GM10266 (cell line): ENCODE data around the gene METTL13.

Experiments
- DNase-seq: peaks from one replicate; pipeline ENCODE4 v3.0.0; 2012; ENCODE audit errors: extremely low spot score
- TF ChIP-seq, protein P1 (sequence below): IDR thresholded peaks from 2 replicates; pipeline ENCODE4 v1.5.1; 2012; ENCODE audit warnings: mild to moderate bottlenecking, low read depth; ENCODE audit not compliant: control insufficient read depth, insufficient read depth; ENCODE audit errors: missing control alignments

METTL13 gene

DNA sequence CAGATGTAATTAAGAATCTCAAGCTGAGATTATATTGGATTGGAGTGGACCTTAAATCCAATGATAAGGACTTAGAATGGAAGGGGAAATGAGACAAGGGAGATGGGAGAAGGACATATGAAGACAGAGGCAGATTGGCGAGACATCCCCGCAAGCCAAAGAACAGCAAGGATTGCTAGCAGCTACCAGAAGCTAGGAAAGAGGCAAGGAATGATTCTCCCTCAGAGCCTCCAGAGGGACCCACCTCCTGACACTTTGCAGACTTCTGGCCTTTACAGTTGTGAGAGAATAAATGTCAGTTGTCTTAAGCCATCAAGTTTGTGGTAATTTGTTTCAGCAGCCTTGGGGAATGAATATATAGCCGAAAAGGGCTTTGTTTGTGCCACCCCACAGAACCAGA is 20.7 kb downstream of the METTL13 start:
- TF ChIP-seq, protein P1, sequence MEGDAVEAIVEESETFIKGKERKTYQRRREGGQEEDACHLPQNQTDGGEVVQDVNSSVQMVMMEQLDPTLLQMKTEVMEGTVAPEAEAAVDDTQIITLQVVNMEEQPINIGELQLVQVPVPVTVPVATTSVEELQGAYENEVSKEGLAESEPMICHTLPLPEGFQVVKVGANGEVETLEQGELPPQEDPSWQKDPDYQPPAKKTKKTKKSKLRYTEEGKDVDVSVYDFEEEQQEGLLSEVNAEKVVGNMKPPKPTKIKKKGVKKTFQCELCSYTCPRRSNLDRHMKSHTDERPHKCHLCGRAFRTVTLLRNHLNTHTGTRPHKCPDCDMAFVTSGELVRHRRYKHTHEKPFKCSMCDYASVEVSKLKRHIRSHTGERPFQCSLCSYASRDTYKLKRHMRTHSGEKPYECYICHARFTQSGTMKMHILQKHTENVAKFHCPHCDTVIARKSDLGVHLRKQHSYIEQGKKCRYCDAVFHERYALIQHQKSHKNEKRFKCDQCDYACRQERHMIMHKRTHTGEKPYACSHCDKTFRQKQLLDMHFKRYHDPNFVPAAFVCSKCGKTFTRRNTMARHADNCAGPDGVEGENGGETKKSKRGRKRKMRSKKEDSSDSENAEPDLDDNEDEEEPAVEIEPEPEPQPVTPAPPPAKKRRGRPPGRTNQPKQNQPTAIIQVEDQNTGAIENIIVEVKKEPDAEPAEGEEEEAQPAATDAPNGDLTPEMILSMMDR, result no peak
- no peak for DNase-seq

DNA sequence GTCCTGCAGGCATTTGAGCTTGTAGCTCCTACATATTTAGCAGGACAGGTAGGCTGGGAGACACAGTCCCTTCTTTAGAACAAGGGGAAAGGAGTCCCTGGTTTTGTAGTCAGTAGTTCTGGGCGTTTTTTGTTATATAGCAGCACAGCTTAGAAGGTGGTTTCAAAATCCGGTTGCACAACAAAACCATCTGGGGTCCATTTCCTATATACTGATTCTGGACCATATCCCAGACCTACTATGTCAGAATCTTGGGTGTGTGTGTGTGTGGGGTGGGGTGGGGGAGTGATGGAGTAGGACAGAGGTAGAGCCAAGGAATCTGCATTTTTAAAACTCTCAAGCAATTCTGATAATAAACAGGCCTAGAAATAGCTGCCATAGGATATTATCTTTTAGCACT is 21.6 kb downstream of the METTL13 start:
- no peak for DNase-seq
- TF ChIP-seq, protein P1, result no peak

GRCh38 chr1:171803461-171804022 is 22.1 kb downstream of the METTL13 start:
- DNase-seq, result no peak
- TF ChIP-seq, protein P1, result no peak

DNA sequence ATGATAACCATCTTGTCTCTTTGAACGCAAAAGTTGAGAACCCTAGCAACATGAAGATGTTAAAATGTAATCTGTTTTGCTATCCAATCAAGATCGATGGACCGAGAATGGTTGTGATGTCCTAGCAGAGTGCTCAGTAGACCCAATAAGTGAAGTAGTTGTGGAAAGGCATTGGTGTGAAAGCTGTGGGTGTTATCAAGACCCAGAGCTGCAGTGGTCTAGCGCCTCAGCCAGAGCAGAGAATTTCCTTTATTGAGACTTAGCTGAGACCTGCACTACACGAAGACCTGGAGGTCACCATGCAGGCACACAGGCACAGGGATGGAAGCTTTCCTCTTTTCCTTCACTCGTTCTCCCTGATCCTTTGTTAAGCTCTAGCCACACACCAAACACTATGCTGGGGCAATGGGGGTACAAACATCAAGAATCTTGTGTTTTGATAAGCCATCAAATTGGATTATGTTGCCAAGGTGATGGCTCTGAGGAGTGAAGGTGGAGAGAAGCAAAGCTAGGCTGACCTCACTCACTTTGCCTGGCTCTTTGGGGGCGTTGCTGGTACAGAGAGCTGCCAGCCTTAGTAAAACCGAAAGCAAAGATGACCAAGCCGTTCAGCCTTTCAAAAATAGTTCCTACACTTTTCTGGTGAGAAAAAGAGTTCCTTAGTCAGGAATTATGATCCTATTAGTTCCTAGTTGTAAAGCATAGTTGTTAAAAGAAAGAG is 24.1 kb downstream of the METTL13 start:
- TF ChIP-seq, protein P1, result no peak
- DNase-seq, result peak; percentile 27

DNA sequence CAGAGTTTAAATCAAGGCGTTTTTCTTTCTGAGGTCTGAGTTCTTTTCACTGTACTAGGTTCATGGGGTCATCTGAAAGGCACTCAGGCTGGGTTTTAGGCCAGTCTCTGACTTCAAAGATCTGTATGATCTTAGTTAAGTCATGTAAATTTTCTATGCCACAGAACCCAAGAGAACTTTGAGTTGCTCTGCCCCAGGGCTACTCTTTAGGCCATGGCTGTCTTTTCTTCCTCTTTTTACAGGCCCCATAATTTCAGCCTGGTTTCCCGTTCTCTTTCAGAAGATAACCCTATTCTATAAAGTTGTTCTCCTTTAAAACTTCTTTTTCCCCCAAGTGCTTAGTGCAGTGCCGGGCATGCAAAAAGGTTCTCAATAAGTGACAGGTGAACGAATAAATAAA is 26.1 kb downstream of the METTL13 start:
- no peak for DNase-seq
- TF ChIP-seq, protein P1, result no peak

GRCh38 chr1:171809834-171810233 is 28.4 kb downstream of the METTL13 start:
- DNase-seq, result no peak
- TF ChIP-seq, protein P1, result no peak

DNA sequence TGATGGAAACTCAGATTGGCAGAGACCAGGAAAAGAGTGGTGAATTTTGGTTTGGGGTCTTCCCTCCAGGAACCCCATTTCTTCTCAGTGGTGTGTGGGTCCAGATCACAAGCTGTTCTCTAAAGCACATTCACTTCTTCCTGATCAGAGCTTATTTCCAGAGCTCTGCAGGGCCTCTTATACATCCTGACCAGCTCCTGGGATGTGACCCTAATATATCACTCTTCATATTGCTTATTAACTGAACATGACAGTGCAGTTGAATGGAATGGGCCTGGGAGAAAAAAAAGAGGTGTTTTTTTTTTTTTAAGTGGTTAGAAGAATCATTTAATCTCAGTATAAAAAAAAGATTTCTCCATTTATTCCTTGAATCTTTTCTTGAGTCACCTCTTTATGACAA is 30.2 kb downstream of the METTL13 start:
- DNase-seq, result no peak
- TF ChIP-seq, protein P1, result no peak
